Lung microvascular endothelial cell (primary cell): ENCODE measurements around the gene TAS1R1. TPM values are rescaled to one million over a fixed set of nuclear protein-coding genes. Genes with fewer than 3 reads are reported as not detected.

Source experiments
- DNase-seq, 2 donors: peaks; one replicate each; pipeline versions ENCODE4 v3.0.0 to v3.0.0-alpha.2; 2010; ENCODE audit warnings: low read depth in 2 of 2
- total RNA-seq: library from RNA; depleted of rRNA; stranded (reverse); fragments of >200 nt; gene quantifications from 2 replicates; pipeline ENCODE4 v1.2.1, GENCODE V29; 2014

Gene TAS1R1
- total RNA-seq, 1 donor from 2014 or later = not detected

DNA sequence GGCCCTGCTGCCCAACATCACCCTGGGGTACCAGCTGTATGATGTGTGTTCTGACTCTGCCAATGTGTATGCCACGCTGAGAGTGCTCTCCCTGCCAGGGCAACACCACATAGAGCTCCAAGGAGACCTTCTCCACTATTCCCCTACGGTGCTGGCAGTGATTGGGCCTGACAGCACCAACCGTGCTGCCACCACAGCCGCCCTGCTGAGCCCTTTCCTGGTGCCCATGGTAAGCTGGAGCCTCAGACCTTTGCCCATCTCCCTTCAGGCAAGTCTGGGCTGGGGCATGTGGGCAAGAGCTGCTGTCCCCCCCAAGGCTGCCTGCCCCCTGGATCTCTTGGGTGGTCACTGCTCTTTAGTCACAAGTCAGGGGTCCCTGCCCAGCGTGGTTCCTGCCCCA, 15.9 kb downstream of the TAS1R1 start:
- DNase-seq = no peak

GRCh38 chr1:6572653-6573383, 17.7 kb downstream of the TAS1R1 start:
- DNase-seq = no peak

GRCh38 chr1:6574025-6574620, 19.0 kb downstream of the TAS1R1 start:
- no peak for DNase-seq

DNA sequence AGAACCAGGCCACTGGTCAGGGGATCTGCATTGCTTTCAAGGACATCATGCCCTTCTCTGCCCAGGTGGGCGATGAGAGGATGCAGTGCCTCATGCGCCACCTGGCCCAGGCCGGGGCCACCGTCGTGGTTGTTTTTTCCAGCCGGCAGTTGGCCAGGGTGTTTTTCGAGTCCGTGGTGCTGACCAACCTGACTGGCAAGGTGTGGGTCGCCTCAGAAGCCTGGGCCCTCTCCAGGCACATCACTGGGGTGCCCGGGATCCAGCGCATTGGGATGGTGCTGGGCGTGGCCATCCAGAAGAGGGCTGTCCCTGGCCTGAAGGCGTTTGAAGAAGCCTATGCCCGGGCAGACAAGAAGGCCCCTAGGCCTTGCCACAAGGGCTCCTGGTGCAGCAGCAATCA, 19.7 kb downstream of the TAS1R1 start:
- DNase-seq = no peak

- DNase-seq = no peak
Measured at GRCh38 chr1:6577831-6578525, 22.9 kb downstream of the TAS1R1 start.

DNA sequence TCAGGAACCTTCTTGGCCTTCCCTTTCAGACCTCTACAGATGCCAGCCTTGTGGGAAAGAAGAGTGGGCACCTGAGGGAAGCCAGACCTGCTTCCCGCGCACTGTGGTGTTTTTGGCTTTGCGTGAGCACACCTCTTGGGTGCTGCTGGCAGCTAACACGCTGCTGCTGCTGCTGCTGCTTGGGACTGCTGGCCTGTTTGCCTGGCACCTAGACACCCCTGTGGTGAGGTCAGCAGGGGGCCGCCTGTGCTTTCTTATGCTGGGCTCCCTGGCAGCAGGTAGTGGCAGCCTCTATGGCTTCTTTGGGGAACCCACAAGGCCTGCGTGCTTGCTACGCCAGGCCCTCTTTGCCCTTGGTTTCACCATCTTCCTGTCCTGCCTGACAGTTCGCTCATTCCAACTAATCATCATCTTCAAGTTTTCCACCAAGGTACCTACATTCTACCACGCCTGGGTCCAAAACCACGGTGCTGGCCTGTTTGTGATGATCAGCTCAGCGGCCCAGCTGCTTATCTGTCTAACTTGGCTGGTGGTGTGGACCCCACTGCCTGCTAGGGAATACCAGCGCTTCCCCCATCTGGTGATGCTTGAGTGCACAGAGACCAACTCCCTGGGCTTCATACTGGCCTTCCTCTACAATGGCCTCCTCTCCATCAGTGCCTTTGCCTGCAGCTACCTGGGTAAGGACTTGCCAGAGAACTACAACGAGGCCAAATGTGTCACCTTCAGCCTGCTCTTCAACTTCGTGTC, 23.7 kb downstream of the TAS1R1 start:
- no peak for DNase-seq

DNA sequence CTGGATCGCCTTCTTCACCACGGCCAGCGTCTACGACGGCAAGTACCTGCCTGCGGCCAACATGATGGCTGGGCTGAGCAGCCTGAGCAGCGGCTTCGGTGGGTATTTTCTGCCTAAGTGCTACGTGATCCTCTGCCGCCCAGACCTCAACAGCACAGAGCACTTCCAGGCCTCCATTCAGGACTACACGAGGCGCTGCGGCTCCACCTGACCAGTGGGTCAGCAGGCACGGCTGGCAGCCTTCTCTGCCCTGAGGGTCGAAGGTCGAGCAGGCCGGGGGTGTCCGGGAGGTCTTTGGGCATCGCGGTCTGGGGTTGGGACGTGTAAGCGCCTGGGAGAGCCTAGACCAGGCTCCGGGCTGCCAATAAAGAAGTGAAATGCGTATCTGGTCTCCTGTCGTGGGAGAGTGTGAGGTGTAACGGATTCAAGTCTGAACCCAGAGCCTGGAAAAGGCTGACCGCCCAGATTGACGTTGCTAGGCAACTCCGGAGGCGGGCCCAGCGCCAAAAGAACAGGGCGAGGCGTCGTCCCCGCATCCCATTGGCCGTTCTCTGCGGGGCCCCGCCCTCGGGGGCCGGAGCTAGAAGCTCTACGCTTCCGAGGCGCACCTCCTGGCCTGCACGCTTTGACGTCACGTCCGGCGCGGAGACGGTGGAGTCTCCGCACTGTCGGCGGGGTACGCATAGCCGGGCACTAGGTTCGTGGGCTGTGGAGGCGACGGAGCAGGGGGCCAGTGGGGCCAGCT, 24.4 kb downstream of the TAS1R1 start, which contains the start of gene ZBTB48:
Gene ZBTB48 (plus strand): TSS at position 621 of the 745 bp plus-strand sequence. CDS start 616 bp downstream, outside the sequence.
- peak; percentile 97 to 98 for DNase-seq

- DNase-seq = peak; percentile 25 to 33
Measured at GRCh38 chr1:6580119-6580592, 25.0 kb downstream of the TAS1R1 start.

DNA sequence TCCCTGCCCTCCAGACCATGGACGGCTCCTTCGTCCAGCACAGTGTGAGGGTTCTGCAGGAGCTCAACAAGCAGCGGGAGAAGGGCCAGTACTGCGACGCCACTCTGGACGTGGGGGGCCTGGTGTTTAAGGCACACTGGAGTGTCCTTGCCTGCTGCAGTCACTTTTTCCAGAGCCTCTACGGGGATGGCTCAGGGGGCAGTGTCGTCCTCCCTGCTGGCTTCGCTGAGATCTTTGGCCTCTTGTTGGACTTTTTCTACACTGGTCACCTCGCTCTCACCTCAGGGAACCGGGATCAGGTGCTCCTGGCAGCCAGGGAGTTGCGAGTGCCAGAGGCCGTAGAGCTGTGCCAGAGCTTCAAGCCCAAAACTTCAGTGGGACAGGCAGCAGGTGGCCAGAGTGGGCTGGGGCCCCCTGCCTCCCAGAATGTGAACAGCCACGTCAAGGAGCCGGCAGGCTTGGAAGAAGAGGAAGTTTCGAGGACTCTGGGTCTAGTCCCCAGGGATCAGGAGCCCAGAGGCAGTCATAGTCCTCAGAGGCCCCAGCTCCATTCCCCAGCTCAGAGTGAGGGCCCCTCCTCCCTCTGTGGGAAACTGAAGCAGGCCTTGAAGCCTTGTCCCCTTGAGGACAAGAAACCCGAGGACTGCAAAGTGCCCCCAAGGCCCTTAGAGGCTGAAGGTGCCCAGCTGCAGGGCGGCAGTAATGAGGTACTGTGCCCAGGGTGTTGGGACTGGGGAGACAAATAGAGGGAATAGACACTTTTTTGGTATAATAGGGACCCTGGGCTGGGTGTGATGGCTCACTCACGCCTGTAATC, 25.7 kb downstream of the TAS1R1 start:
- DNase-seq = peak in 1 of 2 donors; percentile 39

DNA sequence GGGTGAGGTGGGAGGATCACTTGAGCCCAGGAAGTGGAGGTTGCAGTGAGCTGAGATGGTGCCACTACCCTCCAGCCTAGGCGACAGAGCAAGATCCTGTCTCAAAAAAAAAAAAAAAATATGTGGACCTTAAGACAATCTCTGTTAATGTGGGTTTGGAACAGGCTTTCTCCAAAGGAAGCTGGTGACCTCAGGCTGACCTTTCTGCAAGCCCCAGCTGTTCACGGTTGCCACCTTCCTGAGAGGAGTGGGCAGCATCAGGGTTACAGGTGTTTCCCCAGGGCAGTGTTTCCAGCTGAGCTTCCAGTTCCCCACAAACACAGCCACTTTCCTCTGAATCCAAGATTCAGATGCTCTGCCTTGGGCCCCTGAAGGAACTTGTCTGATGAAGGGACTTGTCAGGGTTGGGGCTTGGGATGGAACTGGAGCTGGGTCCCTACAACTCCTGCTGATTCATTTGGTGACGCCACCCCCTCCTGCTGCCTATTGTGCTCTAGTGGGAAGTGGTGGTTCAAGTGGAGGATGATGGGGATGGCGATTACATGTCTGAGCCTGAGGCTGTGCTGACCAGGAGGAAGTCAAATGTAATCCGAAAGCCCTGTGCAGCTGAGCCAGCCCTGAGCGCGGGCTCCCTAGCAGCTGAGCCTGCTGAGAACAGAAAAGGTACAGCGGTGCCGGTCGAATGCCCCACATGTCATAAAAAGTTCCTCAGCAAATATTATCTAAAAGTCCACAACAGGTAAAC, 26.6 kb downstream of the TAS1R1 start:
- DNase-seq = peak in 1 of 2 donors; percentile 65

DNA sequence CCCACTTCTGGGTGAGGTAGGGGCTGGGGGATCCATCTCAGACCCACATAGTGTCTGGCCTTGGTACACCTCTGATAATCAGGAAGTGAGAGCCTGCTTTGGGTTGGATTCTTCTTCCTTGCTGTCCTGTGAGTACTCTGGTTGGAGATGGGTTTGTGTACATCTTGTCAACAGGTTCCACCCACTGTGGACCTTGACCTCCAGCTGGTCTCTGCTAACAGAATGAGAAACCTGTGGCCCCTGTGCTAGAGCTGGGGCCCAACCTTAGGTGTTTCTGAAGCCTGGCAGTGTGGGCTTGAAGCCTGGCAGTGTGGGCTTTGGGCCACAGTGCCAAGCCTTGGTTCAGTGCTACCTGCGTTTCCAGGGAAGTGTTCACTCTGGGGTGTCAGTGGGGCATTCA, 27.3 kb downstream of the TAS1R1 start:
- no peak for DNase-seq

- no peak for DNase-seq
Measured at GRCh38 chr1:6584126-6585080, 29.3 kb downstream of the TAS1R1 start.

GRCh38 chr1:6585081-6585722, 30.1 kb downstream of the TAS1R1 start:
- no peak for DNase-seq

- no peak for DNase-seq
Measured at GRCh38 chr1:6585841-6586240, 30.7 kb downstream of the TAS1R1 start.

- DNase-seq = no peak
Measured at GRCh38 chr1:6586404-6586816, 31.3 kb downstream of the TAS1R1 start.

GRCh38 chr1:6587261-6588005, 32.3 kb downstream of the TAS1R1 start:
- DNase-seq = no peak
